Measurements from ENCODE around the gene SLC12A2. TPM values are rescaled to one million over a fixed set of nuclear protein-coding genes. Genes with fewer than 3 reads are reported as not detected.

The SLC12A2 gene
- total RNA-seq, 1 donor from 2014 or later: 77.8 TPM

DNA sequence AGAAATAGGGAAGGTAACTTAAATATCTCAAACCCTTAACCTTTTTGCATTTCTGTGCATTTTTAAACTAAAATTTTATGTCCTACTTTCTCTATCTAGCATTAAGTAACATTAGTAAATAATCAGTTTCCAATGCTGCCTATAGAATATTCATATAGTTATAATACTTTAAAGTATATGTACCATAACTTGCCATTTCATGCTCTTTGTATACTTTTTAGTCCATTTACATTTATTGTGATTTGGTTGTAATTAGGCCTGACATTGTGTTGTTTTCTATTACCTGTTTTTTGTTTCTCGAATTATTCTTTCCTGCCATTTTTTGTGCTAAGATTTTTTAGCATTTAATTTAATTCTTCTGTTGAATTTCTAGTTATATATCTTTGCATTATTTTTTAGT lies 13.7 kb downstream of the SLC12A2 start:
- peaks cover 15% of the 10 kb centered on the region for H3K4me1 Mint-ChIP-seq (ENCODE audit: unreplicated experiment)

DNA sequence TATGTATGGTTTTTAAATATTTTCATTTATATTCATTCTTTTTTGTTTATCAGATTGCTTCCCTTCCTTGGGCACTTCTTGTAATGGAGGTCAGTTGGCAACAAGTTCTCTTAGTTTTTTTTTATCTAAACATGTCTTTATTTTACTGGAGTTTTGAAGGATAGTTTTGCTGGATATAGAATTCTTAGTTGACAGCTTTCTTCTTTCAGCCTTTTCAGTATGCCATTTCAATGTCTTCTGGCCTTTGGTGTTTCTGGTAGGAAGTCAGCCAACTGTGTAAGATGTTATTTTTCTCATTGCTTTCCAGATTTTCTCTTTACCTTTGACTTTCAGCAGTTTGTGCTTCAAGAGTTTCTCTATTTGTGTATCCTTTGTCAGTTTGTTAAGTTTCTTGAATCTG lies 14.2 kb downstream of the SLC12A2 start:
- no peak for DNase-seq (ENCODE audit: extremely low spot score, unreplicated experiment)
- Mint-ChIP-seq H3K27ac (no peak overlapping the region), H3K27me3 (no peaks in the 10 kb centered on the region), H3K36me3 (peaks cover 34% of the 10 kb centered on the region), H3K4me1 (ENCODE audit: unreplicated experiment) (peaks cover 13% of the 10 kb centered on the region), H3K4me3 (no peak overlapping the region), H3K9me3 (peaks cover 4% of the 10 kb centered on the region)
- TF ChIP-seq, protein P1, sequence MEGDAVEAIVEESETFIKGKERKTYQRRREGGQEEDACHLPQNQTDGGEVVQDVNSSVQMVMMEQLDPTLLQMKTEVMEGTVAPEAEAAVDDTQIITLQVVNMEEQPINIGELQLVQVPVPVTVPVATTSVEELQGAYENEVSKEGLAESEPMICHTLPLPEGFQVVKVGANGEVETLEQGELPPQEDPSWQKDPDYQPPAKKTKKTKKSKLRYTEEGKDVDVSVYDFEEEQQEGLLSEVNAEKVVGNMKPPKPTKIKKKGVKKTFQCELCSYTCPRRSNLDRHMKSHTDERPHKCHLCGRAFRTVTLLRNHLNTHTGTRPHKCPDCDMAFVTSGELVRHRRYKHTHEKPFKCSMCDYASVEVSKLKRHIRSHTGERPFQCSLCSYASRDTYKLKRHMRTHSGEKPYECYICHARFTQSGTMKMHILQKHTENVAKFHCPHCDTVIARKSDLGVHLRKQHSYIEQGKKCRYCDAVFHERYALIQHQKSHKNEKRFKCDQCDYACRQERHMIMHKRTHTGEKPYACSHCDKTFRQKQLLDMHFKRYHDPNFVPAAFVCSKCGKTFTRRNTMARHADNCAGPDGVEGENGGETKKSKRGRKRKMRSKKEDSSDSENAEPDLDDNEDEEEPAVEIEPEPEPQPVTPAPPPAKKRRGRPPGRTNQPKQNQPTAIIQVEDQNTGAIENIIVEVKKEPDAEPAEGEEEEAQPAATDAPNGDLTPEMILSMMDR (conservative IDR thresholded peaks at IDR 0.05): no peak

More for the DNA sequence above, 13.7 kb downstream of the SLC12A2 start:
- Mint-ChIP-seq H3K4me3 (no peak overlapping the region), H3K27me3 (no peaks in the 10 kb centered on the region), H3K27ac (no peak overlapping the region), H3K9me3 (peaks cover 4% of the 10 kb centered on the region), H3K36me3 (peaks cover 36% of the 10 kb centered on the region)
- DNase-seq (ENCODE audit: extremely low spot score, unreplicated experiment): no peak
- TF ChIP-seq, protein P1 (conservative IDR thresholded peaks at IDR 0.05): no peak

DNA sequence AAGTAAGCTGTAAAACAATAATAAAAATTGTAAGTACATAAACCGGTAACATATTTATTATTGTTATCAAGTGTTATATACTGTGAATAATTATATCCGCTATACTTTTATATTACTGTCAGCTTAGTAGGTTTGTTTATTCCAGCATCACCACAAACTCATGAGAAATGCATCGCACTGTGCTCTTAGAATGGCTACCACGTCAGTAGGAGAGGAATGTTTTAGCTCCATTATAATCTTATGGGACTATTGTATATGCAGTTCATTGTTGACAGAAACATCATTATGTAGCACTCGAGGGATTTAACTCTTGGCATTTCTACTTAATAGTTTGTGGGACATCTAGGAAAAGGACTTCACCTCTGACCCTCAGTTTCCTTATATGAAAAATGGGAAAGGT lies 16.4 kb downstream of the SLC12A2 start:
- TF ChIP-seq, protein P1 (conservative IDR thresholded peaks at IDR 0.05): no peak
- Mint-ChIP-seq H3K9me3 (no peaks in the 10 kb centered on the region), H3K27me3 (no peaks in the 10 kb centered on the region), H3K4me3 (no peak overlapping the region), H3K4me1 (ENCODE audit: unreplicated experiment) (peaks cover 4% of the 10 kb centered on the region), H3K27ac (no peak overlapping the region), H3K36me3 (peaks cover 24% of the 10 kb centered on the region)
- DNase-seq (ENCODE audit: extremely low spot score, unreplicated experiment): no peak

DNA sequence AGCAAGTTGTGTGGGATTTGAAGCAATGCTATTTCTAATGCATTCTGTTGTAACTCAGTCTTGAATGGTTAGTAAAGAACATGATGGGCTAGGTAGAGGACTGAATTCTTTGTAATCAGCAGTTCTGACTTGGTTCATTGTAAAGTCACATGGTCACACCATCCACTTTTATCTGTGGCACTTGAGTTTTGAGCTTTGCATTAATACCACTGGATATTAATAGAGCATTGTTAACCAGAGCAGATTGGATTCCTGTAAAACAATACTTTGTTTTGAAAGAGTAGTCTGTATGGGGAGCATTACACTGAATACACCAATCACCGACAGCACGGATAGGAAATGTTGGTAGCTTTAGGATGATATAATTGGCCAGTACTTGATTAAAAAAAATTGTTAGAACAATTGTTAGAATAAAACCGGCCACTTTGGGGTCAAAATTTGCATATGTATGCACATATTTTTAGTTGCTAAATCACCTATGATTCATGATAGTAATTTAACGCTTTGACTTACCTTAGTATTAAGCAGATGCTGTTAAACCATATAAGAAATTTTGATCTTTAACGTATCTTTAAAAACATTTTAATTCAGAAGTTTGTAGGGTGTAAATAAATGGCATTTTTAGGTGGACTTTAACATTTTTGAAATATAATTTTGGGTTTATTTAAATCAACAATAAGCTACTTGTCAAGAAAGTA lies 17.4 kb downstream of the SLC12A2 start:
- Mint-ChIP-seq H3K4me3 (no peak overlapping the region), H3K27me3 (no peaks in the 10 kb centered on the region), H3K4me1 (ENCODE audit: unreplicated experiment) (peaks cover 4% of the 10 kb centered on the region), H3K36me3 (peaks cover 22% of the 10 kb centered on the region), H3K9me3 (no peaks in the 10 kb centered on the region), H3K27ac (no peak overlapping the region)
- TF ChIP-seq, protein P1 (conservative IDR thresholded peaks at IDR 0.05): no peak
- DNase-seq (ENCODE audit: extremely low spot score, unreplicated experiment): no peak

DNA sequence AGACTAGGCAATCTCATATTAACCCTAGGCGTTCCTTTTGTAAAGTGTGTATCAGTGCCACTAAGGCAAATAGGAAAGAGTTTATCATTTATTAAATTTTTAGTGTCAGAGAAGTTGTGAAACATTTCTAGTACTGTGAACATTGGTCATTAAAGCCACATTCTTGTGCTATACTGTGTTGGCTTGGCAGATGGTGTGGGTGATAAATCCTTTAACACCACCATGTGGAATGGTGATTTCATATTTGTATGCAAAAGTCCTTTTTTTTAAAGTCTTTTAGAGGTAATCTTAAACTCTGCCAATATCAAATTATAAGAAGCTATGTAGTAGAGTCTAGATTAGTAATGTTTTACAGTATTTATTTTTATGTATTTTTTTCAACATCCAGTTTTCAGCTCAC lies 18.1 kb downstream of the SLC12A2 start:
- Mint-ChIP-seq H3K36me3 (peaks cover 20% of the 10 kb centered on the region), H3K4me1 (ENCODE audit: unreplicated experiment) (peaks cover 4% of the 10 kb centered on the region), H3K27ac (no peak overlapping the region), H3K27me3 (no peaks in the 10 kb centered on the region), H3K4me3 (no peak overlapping the region), H3K9me3 (no peaks in the 10 kb centered on the region)
- DNase-seq (ENCODE audit: extremely low spot score, unreplicated experiment): no peak
- TF ChIP-seq, protein P1 (conservative IDR thresholded peaks at IDR 0.05): no peak
